Panc1 (cell line): ENCODE data around the gene CBFB. TPM values are rescaled to one million over a fixed set of nuclear protein-coding genes. Genes with fewer than 3 reads are reported as not detected.

ENCODE experiments used
- ATAC-seq: fragments of 200-7000 bp; cut with Tn5 transposase; 2 replicates; pipeline ENCODE4 v1.9.1; 2020; ENCODE audit warnings: mild to moderate bottlenecking, moderate library complexity
- BruUV-seq: library from RNA; stranded (reverse); fragments of 400-500 nt; replicated peaks from 2 replicates; lab custom pipeline; 2021; lab: Mats Ljungman, UMichigan
- CTCF ChIA-PET: fragments of 300-600 bp; sonication (Branson Sonifier 250); formaldehyde crosslinking; loops from one replicate; lab custom pipeline; 2022; ENCODE audit warnings: antibody characterized with exemption; lab: Charles Lee
- POLR2A ChIA-PET: fragments of 300-600 bp; sonication (Branson Sonifier 250); formaldehyde crosslinking; loops from one replicate; lab custom pipeline; 2022; ENCODE audit warnings: antibody characterized with exemption; lab: Charles Lee
- DNase-seq: peaks from one replicate; pipeline ENCODE4 v3.0.0-alpha.2; 2010; ENCODE audit warnings: low read depth, low spot score
- H3K27ac ChIP-seq: 2 replicates; pipeline ENCODE4 v1.5.1; 2011; ENCODE audit warnings: mild to moderate bottlenecking, low read length, inconsistent platforms
- H3K27me3 ChIP-seq: fragments of 200-500 bp; sonication (Bioruptor generic); 2 replicates; pipeline ENCODE4 v1.6.0; 2014; ENCODE audit warnings: low read length, inconsistent platforms; ENCODE audit not compliant: control insufficient read depth, insufficient read depth
- H3K36me3 ChIP-seq: fragments of 200-500 bp; sonication (Bioruptor generic); 2 replicates; pipeline ENCODE4 v1.5.1; 2014; ENCODE audit warnings: inconsistent platforms, mild to moderate bottlenecking, low read length, moderate library complexity; ENCODE audit not compliant: control insufficient read depth, insufficient read depth
- H3K4me1 ChIP-seq: 2 replicates; pipeline ENCODE4 v1.5.1; 2011; ENCODE audit warnings: inconsistent platforms, mild to moderate bottlenecking, low read length, moderate library complexity; ENCODE audit not compliant: control insufficient read depth, insufficient read depth
- H3K4me3 ChIP-seq, 2 experiments: 2 replicates each; pipeline ENCODE4 v1.5.1; 2011 to 2012; ENCODE audit warnings: low read depth in 2 of 2, low read length in 2 of 2, mild to moderate bottlenecking in 2 of 2, inconsistent platforms in 1 of 2, moderate library complexity in 1 of 2
- H3K9me3 ChIP-seq: fragments of 200-500 bp; sonication (Bioruptor generic); 2 replicates; pipeline ENCODE4 v1.5.1; 2014; ENCODE audit warnings: low read depth, mild to moderate bottlenecking, inconsistent platforms, low read length, moderate library complexity; ENCODE audit not compliant: control insufficient read depth, insufficient read depth
- CTCF ChIP-seq: fragments of 450-650 bp; IDR thresholded peaks from 2 replicates; pipeline ENCODE4 v1.5.1; 2017; ENCODE audit warnings: mild to moderate bottlenecking
- POLR2AphosphoS5 ChIP-seq: IDR thresholded peaks from 2 replicates; pipeline ENCODE4 v1.6.1; 2012; ENCODE audit warnings: mild to moderate bottlenecking, low read depth, low read length, moderate library complexity
- REST ChIP-seq, 2 experiments: IDR thresholded peaks; 2 replicates each; pipeline ENCODE4 v1.6.1; 2011 to 2012; ENCODE audit warnings: low read depth in 2 of 2, control low read depth in 1 of 2, low read length in 1 of 2, mild to moderate bottlenecking in 1 of 2, moderate library complexity in 1 of 2; ENCODE audit not compliant: insufficient read depth in 1 of 2
- SIN3A ChIP-seq: IDR thresholded peaks from 2 replicates; pipeline ENCODE4 v1.6.1; 2012; ENCODE audit warnings: low read depth, mild to moderate bottlenecking, low read length, moderate library complexity, borderline replicate concordance; ENCODE audit not compliant: insufficient read depth
- TCF7L2 ChIP-seq: IDR thresholded peaks from 2 replicates; pipeline ENCODE4 v1.6.1; 2011; ENCODE audit warnings: mild to moderate bottlenecking, low read depth, low read length, inconsistent platforms
- in situ Hi-C: cut with HindIII; loops from 2 replicates; pipeline ENCODE4 v1.10.0; 2016; ENCODE audit warnings: low sequenced_read_pairs, low pct_unique_long_range_greater_than_20kb
- intact Hi-C: fragments of 100-400 bp; cut with micrococcal nuclease; formaldehyde crosslinking; loops from one replicate; pipeline ENCODE4 v1.10.0; 2022; ENCODE audit not compliant: unreplicated experiment
- total RNA-seq: library from RNA; stranded (reverse); gene quantifications from one replicate; pipeline ENCODE4 v1.2.1, GENCODE V29; 2021; ENCODE audit not compliant: unreplicated experiment

The CBFB gene
- total RNA-seq, 1 experiment from 2014 or later = 66.4 TPM

- Histone ChIP-seq H3K36me3 (no peaks in the 10 kb centered on the region), H3K27me3 (no peaks in the 10 kb centered on the region), H3K4me1 (peaks cover 4% of the 10 kb centered on the region; the same call in 1 of the 2 replicates), H3K4me3 (no peak overlapping the region), H3K9me3 (no peaks in the 10 kb centered on the region), H3K27ac (no peak overlapping the region)
- BruUV-seq = no TSS peak
- in situ Hi-C loops = no loop called here
- TF ChIP-seq SIN3A = no peak
- TF ChIP-seq TCF7L2 = no peak
- TF ChIP-seq POLR2AphosphoS5 = no peak
- TF ChIP-seq CTCF = no peak
- no peak for TF ChIP-seq REST (IDR thresholded peaks at IDR 0.05; ENCODE audit: insufficient read depth in 1 of 2, low read depth in 2 of 2, low read length in 1 of 2)
- intact Hi-C loops = no loop called here
- POLR2A ChIA-PET = no interaction called here
- CTCF ChIA-PET = no interaction called here
- ATAC-seq = no peak
- DNase-seq = no peak
Observed at GRCh38 chr16:67052399-67052798, 23.4 kb downstream of the CBFB start.

GRCh38 chr16:67053767-67054334 lies 24.9 kb downstream of the CBFB start:
- DNase-seq (no peak), ATAC-seq (no peak)
- H3K4me1 ChIP-seq = peaks cover 4% of the 10 kb centered on the region; the same call in 1 of the 2 replicates
- no peak overlapping the region for H3K4me3 ChIP-seq
- in situ Hi-C loops (no loop called here), intact Hi-C loops (no loop called here)
- H3K9me3 ChIP-seq = no peaks in the 10 kb centered on the region
- TF ChIP-seq SIN3A (no peak), REST (IDR thresholded peaks at IDR 0.05; ENCODE audit: insufficient read depth in 1 of 2, low read depth in 2 of 2, low read length in 1 of 2) (no peak), CTCF (no peak), TCF7L2 (no peak), POLR2AphosphoS5 (no peak)
- ChIA-PET CTCF (no interaction called here), POLR2A (interaction anchor here (0.7 kb wide), 1 partner anchor 80 kb away, joined by 3 read pairs; no protein-coding TSS in a partner anchor)
- H3K27ac ChIP-seq = no peak overlapping the region
- no peaks in the 10 kb centered on the region for H3K27me3 ChIP-seq
- H3K36me3 ChIP-seq = no peaks in the 10 kb centered on the region
- BruUV-seq = no TSS peak
